ENCODE data around the gene SRPK1.

GRCh38 chr6:35960187-35960586 lies 39.3 kb upstream of the SRPK1 start:
- TF ChIP-seq EZH2phosphoT487 (IDR thresholded peaks at IDR 0.05; ENCODE audit: borderline replicate concordance, low read depth, low read length), result no peak
- TF ChIP-seq CTCF (conservative IDR thresholded peaks at IDR 0.05; ENCODE audit: low read length), result no peak

Data from OCI-LY7 (cell line).